NCI-H69 (cell line): ENCODE data around the gene RPTOR.

Experiments
- DNase-seq: peaks from one replicate; lab custom pipeline; 2025; lab: John Stamatoyannopoulos, UW

The RPTOR gene

DNA sequence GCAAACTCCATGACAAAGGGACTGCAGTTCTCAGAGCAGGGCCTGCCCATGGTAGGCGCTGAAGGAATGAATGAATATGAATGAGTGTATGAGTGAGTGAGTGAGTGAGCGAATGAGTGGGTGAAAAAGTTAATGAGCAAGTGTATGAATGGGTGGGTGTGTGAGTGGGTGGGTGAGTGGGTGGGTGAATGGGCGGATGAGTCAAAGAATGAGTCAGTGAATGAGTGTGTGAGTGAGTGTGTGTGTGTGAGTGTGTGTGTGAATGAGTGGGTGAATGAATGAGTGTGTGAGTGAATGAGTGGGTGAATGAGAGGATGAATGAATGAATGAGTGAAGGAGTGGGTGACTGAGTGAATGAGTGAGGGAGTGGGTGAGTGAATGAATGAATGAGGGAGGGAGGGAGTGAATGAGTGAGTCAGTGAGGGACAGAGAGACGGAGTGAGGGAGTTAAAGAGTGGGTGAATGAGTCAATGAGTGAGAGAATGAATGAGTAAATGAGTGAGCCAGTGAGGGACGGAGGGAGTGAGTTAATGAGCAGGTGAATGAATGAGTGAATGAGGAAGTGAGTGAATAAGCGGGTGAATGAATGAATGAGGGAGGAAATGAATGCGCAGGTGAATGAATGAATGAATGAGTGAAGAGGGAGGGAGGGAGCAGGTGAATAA, 435.9 kb downstream of the RPTOR start:
- no peak for DNase-seq

GRCh38 chr17:80981062-80981902, 436.6 kb downstream of the RPTOR start:
- peak; percentile 43 for DNase-seq

DNA sequence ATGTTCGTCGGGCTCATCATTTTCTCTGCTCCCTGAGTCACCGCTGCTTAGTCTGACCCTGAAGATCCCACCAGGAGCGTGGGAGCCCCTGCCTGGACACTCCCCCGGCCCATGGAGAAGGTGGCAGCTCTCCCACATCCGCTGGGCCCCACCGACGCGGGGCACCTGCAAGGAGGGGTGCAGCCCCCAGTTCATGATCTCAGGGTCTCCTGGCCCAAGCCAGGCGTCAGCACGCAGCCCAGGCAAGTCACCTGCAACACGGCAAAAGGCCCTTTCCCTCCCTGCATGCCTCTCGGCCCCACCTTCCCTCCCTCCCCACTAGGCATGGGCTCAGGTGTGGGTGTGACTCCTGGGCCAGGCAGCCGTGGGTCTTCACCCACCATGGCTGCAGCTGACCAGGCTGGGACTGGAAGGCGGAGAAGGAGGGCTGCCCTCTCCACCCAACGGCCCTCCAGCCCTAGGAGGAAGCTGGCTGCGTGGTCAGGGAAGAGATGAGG, 437.3 kb downstream of the RPTOR start:
- DNase-seq = no peak

DNA sequence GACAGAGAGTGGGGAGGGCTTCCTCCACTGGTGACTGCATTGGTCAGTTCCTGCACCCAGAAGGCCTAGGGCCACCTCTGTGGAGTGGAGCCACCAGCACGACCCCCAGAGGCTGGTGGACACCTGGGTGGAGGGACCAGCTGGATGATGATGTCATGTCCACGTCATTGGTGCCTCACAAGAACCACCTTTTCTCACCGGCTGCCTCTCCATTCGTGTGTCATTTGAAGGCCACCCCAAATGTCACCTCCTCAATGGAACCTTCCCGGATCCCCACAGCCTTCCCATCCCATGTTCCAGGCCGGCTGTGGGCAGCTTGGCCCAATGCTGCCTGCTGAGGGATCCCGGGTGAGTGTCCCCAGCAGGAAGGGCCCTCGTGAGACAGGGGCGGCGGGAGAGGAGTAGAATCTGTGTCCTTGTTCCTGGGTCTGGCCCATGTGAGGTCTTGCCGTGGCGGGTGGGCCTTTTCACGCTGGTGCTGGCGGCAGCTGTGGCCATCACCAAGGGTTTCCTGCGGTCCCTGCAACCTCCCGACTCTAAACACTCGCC, 437.9 kb downstream of the RPTOR start:
- no peak for DNase-seq

- no peak for DNase-seq
Observed at GRCh38 chr17:80983545-80983944, 438.9 kb downstream of the RPTOR start.

- no peak for DNase-seq
Observed at GRCh38 chr17:80984749-80985148, 440.1 kb downstream of the RPTOR start.

DNA sequence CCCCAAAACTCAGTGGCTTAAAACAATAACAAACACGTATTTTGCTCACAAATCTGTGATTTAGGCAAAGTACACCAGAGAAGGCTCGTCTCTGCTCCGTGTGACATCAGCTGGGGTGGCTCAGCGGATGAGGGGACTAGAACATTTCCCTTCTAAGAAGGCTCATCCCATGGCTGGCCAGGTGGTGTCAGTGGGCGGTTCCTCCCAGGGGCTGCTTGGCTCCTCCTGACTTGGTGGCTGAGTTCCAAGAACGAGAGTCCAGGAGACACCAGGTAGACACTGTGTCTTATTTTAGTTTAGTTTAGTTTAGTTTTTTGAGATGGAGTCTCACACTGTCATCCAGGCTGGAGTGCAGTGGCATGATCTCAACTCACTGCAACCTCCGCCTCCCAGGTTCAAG, 441.4 kb downstream of the RPTOR start:
- DNase-seq = peak; percentile 58

GRCh38 chr17:80986816-80987475, 442.3 kb downstream of the RPTOR start:
- DNase-seq = no peak

DNA sequence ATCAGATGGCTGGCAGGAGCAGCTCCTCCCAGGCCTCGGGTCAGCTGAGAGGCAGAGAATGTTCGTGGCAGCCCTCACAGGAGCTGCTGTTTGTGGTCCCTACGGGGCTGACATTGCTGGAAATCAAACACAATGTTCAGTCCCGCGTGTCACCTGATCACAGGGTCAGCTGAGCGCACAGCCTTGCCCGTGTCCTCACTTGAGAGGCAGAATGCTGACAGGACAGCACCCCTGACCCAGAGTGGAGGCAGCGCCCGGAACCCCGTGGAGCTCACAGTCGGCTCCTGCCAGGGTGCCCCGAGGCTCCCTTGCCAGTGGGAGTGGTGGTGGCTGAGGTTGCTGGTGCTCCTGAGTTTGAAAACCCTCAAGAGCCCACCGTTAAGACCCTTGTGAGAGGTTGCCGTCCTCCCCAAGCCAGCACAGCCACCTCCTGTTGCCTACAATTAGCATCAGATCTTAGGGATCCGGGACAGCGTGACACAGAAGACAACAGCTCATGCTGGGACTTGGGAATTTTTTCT, 443.4 kb downstream of the RPTOR start:
- DNase-seq = peak; percentile 45

GRCh38 chr17:80989586-80989913, 444.9 kb downstream of the RPTOR start:
- no peak for DNase-seq

DNA sequence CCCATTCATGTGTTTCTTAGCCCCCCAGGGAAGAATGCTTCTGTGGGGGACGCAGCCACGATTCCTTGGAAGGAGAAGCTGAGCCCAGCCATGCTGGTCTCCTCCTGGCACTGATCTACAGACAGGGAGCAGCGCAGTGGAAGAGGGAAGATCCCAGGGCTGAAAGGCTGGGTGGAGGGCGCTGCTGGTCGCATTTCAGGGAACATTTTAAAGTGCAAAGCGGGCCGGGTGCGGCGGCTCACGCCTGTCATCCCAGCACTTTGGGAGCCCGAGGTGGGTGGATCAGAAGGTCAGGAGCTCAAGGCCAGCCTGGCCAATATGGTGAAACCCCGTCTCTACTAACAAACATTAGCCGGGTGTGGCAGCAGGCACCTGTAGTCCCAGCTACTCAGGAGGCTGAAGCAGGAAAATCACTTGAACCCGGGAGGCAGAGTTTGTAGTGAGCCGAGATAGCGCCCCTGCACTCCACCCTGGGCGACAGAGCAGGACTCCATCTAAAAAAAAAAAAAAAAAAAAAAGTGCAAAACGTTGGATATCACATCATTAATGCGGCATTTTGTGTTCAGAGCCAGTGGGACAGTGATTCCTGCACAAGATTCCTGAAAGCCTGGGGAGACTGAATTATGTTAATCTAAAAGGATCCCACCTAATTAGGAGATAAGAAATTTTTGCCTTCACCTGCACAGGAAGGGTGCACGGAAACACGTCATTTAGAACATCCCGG, 446.4 kb downstream of the RPTOR start:
- peak; percentile 54 for DNase-seq

- DNase-seq = peak; percentile 92
Observed at GRCh38 chr17:80991645-80992076, 447.0 kb downstream of the RPTOR start, which contains the start of gene CHMP6. Gene CHMP6, plus strand, starts transcription at chr17:80991841. Its CDS starts 78 bp downstream, at chr17:80991919.

GRCh38 chr17:80992077-80992947, 447.7 kb downstream of the RPTOR start:
- DNase-seq = no peak

- DNase-seq = no peak
Observed at GRCh38 chr17:80992948-80993624, 448.4 kb downstream of the RPTOR start.

DNA sequence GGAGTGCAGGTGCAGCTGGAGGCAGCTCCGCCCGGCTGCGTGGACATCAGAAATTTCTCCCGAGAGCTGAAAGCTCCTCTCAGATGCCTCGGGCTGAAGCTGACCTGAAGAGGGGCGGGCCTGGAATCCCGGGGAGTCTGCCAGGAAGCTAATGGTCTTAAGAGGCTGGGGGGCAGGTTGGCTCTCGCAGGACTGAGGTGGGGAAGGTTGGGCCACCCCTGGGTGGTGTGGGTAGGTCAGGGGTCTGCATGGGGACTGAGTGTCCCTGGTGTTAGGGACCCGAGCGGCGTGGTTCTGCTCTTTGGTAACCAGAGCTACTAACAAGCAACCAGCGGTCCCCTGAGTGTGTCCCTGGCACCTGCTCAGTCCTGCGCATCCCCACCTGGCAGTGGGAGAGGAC, 450.5 kb downstream of the RPTOR start:
- DNase-seq = no peak

- no peak for DNase-seq
Observed at GRCh38 chr17:80996422-80997305, 452.0 kb downstream of the RPTOR start.

DNA sequence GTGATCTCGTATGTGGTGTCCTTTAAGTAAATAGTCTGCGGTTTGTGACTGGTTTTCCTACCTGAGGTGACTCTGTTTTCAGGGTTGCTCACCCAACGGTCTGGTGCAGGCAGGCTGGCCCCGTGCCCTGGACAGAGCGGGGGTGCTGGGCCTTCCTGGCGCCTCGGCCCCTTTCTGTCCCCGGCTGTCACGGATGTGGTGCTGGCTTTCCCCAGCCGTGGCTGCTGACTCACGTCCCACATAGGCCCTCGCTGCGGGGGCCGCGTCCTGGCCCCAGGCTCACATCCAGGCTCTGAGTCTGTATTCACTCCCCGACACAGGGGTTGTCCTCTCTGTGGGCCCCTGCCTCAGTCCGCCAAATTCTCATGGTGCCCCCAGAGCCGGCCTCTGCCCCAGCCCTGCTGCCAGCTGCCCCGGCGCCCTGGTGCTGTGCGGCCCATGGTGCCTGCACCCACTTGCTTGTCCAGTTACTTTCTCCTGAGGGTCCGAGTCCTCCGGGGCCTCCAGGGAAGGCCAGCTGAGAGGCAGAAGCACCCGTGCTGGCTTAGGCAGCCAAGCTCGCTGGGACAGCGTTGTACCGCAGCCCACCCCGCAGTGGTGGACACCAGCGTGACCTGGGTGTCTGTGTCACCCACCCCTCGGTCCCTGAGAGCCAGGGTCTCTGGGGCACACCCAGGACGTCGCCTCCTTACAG, 452.9 kb downstream of the RPTOR start:
- DNase-seq = no peak

GRCh38 chr17:80998118-80998747, 453.6 kb downstream of the RPTOR start:
- DNase-seq = no peak
